Fibroblast of peridontal ligament (primary cell): ENCODE data around the gene VDAC2.
A peak's percentile ranks its signal among the peaks of the same experiment; 100 is the strongest.
"Not testable (repeated sequence)": the region's sequence is repeated elsewhere in the genome, so short reads cannot be mapped to it uniquely, and the experiment has no call there.

ENCODE experiments used
- DNase-seq: peaks from one replicate; pipeline ENCODE4 v3.0.0-alpha.2; 2010; ENCODE audit errors: extremely low read depth

The VDAC2 gene

GRCh38 chr10:75199949-75200348 lies 10.6 kb upstream of the VDAC2 start:
- DNase-seq: not testable (repeated sequence)

GRCh38 chr10:75201793-75202307 lies 8.7 kb upstream of the VDAC2 start:
- no peak for DNase-seq

DNA sequence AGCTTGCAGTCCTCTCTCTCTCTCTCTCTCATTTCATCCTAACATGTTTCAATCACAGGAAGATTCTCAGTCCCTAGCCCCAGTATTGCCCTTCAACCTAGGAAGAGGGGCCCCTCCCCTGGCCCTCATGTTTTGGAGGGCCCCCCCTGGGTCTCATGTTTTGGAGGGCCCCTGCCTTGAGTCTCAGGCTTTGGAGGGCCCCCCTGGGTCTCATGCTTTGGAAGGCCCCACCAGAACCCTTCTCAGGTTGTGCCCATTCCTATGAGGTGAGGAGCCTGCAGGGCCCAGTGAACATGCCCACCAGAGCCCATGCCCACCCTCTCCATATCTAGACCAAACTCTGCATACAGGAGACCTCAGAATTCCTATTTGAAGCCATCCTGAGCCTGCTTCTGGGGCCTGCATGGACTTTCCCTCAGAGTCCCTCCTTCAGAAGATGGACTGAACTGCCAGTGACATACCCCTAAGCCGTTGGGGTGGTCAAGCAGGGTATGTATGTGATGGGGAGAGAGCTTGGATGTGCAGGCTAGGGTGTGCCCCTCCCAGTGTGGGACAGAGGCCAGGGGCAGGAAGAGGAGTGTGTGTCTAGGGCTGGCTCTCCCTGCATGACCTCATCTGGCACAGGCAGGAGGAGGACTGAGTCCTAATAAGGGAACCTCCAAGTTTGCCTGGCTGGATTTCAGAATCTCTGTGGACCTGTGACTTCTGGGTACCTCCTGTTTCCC lies 8.1 kb upstream of the VDAC2 start:
- DNase-seq: peak; percentile 73

DNA sequence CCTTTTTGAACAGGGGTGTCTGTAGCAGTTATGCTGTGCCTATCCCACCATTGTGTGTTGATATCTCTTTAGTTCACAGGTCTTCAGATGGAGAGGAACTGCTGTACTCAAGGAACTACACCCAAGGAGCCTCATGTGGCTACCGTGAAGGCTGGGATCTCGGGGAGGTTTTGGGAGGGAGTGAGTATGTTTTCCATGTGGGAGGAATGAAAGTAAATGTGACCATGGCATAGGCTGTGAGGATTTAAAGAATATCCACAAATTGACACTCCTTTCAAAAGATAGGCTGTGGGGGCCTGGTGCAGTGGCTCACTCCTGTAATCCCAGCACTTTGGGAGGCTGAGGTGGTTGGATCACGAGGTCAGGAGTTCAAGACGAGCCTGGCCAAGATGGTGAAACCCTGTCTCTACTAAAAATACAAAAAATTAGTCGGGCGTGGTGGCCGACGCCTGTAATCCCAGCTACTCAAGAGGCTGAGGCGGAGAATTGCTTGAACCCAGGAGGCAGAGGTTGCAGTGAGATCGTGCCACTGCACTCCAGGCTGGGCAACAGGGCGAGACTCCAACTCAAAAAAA lies 7.5 kb upstream of the VDAC2 start:
- not testable (repeated sequence) for DNase-seq

DNA sequence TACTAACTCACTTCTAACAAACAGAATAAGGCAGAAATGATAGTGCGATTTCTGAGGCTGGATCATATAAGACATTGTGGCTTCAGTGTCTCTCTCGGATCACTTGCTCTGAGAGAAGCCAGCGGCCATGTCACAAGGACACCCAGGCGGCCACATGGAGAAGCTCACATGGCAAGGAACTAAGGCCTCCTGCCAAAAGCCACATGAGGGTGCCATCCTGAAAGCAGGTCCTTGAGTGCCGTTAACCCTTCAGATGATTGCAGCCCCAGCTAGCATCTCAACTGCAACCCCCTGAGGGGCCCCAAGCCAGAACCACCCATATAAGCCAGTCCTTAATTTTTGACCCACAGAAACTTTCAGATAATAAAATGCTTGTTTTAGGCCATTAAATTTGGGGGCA lies 6.9 kb upstream of the VDAC2 start:
- DNase-seq: no peak

- no peak for DNase-seq
Measured at GRCh38 chr10:75205908-75206307, 4.7 kb upstream of the VDAC2 start.

- DNase-seq: not testable (repeated sequence)
Measured at GRCh38 chr10:75206638-75207037, 4.0 kb upstream of the VDAC2 start.

DNA sequence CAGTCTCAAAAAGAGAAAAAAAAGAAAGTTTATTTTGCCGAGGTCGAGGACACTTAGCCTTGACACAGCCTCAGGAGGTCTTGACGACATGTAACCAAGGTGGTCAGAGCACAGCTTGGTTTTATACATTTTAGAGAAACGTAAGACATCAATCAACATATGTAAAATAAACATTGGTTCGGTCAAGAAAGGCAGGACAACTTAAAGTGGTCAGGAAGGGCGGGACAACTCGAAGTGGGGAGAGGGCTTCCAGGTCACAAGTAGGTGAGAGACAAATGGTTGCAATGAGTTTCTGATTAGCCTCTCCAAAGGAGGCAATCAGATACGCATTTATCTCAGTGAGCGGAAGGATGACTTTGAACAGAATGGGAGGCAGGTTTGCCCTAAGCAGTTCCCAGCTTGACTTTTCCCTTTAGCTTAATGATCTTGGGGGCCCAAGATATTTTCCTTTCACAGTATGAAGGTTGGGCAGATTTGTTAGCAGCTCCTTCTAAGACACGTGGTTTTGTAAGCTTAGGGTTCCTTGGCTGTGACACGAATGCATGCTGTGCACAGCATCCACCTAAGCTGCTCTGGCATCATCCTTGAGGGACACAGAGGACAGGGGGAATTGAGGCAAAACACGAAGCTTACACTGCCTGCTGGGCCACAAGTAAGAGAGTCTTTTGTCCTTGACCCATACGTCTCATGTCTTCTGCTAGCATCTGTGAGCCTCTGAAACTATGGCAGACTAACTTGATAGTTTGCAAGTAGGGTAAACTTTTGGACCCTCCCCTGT lies 3.3 kb upstream of the VDAC2 start:
- DNase-seq: no peak

DNA sequence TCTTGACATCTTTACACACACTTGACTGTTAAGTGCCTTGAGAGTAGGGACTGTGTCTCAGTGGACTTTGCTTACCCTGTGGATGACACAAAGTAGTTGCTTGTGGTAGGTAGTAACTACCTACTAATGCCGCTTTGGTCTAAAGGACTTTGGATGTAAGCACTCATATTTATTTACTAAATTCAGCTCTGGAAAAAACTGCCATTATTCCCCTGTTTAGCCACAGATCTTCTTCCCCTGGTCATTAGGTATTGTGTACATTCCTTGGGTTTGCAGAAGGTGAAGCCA lies 2.8 kb upstream of the VDAC2 start:
- DNase-seq: no peak

DNA sequence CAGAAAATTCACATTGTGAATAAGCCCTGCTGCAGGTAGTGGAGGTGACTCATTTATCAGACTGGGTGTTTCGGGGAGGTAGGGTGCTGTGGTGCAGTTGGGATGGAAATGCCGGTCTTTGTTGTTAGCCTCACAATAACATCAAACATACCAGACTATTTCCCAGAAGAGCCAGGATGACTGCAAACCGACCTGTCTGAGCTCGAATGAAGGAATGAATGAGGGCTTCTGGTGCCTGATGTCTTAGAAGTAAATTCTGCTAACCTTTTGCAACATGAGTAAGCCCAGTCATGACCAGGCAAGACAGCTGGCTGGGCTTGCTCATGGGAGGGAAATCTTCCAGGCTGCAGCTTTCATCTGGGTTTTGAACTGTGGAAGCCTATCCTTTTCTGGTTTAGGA lies 2.4 kb upstream of the VDAC2 start:
- DNase-seq: peak; percentile 86

DNA sequence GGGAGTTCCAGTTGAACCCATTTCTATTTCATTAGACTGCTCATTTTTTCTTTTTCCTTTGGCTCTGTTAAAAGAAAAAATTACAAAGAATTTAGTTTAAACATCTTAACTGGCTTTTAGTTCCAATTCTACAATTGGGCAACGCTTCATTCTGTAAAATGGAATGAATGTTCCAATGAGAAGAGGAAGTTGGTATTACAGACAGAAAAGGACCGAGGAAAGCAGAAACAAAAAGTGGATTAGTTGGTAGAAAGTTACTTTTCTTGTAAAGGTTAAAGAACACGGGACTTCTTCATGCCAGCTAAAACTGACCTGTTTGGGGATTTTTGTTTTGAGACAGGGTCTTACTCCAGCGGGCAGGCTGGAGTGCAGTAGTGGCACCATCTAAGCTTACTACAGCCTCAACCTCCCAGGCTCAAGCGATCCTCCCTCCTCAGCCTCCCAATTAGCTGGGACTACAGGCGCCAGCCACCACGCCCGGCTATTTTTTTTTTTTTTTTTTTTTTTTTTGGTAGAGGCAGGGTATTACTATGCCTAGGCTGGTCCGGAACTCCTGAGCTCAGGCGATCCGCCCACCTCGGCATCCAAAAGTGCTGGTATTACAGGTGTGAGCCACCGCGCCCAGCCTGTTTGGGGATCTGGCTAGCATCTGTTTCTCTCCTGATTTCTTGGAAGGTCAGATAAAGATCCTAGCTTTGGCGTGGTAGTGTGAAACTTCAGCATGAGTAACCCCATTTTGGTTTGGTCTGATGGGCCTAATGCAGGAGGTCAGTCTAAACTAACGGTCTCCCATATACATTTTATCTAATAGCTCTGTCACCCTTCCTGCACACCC lies 1.3 kb upstream of the VDAC2 start:
- no peak for DNase-seq

- peak; percentile 83 for DNase-seq
Measured at GRCh38 chr10:75209921-75210281, 695 bp upstream of the VDAC2 start.

- DNase-seq: peak; percentile 65
Measured at GRCh38 chr10:75211007-75211691, 553 bp downstream of the VDAC2 start.

- DNase-seq: no peak
Measured at GRCh38 chr10:75212343-75212742, 1.7 kb downstream of the VDAC2 start.

DNA sequence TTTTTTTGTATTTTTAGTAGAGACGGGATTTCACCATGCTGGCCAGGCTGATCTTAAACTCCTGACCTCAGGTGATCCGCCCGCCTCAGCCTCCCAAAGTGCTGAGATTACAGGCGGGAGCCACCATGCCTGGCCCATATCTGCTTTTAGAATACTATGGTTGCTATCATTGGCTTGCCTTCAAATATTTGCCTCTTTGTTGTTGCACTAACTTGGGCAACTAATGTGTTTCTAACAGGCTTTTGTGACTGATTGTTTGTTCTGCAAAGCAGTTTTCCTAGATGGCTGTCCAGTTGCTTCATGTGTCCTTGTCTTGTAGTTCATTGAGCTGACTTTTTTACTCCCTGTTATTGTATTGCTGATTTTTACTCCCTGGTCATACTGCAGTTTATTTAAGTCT lies 9.7 kb downstream of the VDAC2 start:
- DNase-seq: no peak

GRCh38 chr10:75221492-75221891 lies 10.9 kb downstream of the VDAC2 start:
- not testable (repeated sequence) for DNase-seq

GRCh38 chr10:75223507-75223906 lies 12.9 kb downstream of the VDAC2 start:
- DNase-seq: no peak

GRCh38 chr10:75226095-75226494 lies 15.5 kb downstream of the VDAC2 start:
- no peak for DNase-seq

DNA sequence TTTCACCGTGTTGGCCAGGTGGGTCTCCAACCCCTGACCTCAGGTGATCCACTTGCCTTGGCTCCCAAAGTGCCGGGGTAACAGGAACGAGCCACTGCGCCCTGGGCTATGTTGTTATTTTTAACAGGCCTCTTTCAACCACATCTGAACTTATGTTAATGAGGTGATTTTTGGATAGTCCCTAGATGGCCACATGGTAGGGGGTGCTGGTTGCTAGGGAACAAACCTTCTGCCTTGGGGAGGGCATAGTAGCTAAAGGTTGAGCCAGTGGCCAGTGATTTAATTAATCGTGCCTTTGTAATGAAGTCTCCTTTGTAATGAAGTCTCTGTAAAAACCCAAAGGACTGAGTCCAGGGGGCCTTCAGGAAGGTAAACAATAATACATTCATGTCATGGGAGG lies 16.1 kb downstream of the VDAC2 start:
- no peak for DNase-seq

- DNase-seq: no peak
Measured at GRCh38 chr10:75228278-75228677, 17.7 kb downstream of the VDAC2 start.

DNA sequence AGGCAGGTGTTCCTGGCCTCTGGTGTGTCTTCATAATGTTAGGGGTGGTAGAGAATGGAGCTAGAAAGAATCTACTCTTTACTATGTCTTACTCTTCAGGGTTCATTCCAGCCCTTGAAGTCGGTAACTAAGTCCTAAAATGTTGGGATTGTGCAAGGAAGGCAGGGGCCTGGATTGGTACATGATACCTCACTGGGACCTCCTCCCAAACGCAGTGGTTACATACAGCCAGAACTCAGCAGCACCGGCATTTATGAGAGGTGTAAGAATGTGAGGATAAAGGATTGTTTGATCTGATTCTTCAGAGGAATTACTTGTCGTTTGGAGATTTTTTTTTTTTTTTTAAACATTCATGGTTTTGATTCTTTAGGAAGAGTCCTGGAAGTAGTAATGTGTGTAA lies 18.2 kb downstream of the VDAC2 start:
- no peak for DNase-seq

DNA sequence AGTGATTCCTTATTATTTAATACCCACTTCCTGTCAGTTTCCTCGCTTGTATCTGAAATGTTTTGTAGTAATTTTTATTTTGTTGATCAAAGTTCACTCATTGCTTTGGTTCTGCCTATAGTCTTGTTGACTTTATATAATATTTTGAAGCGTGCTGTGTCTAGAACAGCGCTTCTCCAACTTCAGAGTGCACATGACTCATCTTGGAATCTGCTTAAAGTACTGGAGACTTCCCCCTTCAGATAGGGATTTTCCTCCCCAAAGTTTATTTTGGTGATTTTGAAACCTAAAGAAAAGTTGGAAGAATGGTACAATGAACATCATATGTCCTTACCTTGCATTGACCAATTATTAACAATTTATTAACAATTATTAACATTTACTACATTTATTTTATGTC lies 19.4 kb downstream of the VDAC2 start:
- DNase-seq: peak; percentile 49
